PFSK-1 (cell line): Measurements from ENCODE around the gene UBQLN2.

Experiments
- FOXP2 ChIP-seq: optimal IDR thresholded peaks from 2 replicates; pipeline ENCODE3; 2011; ENCODE audit warnings: borderline replicate concordance, control low read depth, inconsistent platforms; ENCODE audit not compliant: insufficient read depth; ENCODE audit errors: extremely low read length, extremely low read depth
- POLR2AphosphoS5 ChIP-seq: IDR thresholded peaks from 2 replicates; pipeline ENCODE4 v1.6.1; 2012; ENCODE audit warnings: low read depth, mild to moderate bottlenecking, control low read depth, low read length, moderate library complexity
- SIN3A ChIP-seq: IDR thresholded peaks from 2 replicates; pipeline ENCODE4 v1.6.1; 2012; ENCODE audit warnings: mild to moderate bottlenecking, low read length, moderate library complexity, borderline replicate concordance; ENCODE audit not compliant: insufficient read depth
- TAF1 ChIP-seq: IDR thresholded peaks from 2 replicates; pipeline ENCODE4 v1.6.1; 2012; ENCODE audit warnings: low read length, control low read depth, borderline replicate concordance; ENCODE audit not compliant: insufficient read depth
- TF ChIP-seq, protein P1 (sequence below), 2 experiments: IDR thresholded peaks; 2 replicates each; pipeline versions ENCODE4 v1.6.1 to v1.8.0; 2011 to 2012; ENCODE audit warnings: low read depth in 2 of 2, low read length in 2 of 2, control low read depth in 1 of 2, inconsistent platforms in 1 of 2, mild to moderate bottlenecking in 1 of 2, moderate library complexity in 1 of 2; ENCODE audit not compliant: insufficient read depth in 1 of 2

DNA sequence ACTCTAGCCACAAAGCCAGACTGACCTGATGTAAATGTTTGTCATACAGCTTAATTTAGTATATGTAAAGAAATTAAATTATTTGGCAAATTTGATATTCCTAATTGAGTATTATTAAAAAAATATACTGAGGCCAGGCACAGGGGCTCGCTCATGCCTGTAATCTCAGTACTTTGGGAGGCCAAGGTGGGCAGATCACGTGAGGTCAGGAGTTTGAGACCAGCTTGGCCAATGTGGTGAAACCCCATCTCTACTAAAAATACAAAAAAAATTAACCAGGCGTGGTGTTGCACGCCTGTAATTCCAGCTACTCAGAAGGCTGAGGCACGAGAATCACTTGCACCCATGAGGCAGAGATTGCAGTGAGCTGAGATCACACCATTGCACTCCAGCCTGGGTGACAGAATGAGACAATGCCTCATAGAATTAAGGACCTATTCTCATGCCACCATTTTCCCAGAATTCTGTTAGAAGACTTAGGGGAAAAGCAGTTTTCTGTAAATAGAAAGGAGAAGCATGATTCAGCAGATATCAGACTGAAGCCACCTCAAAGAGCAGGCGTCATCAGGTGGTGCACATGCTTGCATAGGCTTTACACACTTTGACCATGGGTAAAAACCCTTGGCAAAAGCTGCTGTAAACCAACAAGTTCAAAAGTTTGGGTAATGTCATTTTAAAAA is 6.1 kb downstream of the UBQLN2 start:
- TF ChIP-seq, protein P1, sequence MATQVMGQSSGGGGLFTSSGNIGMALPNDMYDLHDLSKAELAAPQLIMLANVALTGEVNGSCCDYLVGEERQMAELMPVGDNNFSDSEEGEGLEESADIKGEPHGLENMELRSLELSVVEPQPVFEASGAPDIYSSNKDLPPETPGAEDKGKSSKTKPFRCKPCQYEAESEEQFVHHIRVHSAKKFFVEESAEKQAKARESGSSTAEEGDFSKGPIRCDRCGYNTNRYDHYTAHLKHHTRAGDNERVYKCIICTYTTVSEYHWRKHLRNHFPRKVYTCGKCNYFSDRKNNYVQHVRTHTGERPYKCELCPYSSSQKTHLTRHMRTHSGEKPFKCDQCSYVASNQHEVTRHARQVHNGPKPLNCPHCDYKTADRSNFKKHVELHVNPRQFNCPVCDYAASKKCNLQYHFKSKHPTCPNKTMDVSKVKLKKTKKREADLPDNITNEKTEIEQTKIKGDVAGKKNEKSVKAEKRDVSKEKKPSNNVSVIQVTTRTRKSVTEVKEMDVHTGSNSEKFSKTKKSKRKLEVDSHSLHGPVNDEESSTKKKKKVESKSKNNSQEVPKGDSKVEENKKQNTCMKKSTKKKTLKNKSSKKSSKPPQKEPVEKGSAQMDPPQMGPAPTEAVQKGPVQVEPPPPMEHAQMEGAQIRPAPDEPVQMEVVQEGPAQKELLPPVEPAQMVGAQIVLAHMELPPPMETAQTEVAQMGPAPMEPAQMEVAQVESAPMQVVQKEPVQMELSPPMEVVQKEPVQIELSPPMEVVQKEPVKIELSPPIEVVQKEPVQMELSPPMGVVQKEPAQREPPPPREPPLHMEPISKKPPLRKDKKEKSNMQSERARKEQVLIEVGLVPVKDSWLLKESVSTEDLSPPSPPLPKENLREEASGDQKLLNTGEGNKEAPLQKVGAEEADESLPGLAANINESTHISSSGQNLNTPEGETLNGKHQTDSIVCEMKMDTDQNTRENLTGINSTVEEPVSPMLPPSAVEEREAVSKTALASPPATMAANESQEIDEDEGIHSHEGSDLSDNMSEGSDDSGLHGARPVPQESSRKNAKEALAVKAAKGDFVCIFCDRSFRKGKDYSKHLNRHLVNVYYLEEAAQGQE (IDR thresholded peaks at IDR 0.05; ENCODE audit: insufficient read depth in 1 of 2, low read depth in 2 of 2, low read length in 2 of 2): no peak
- TF ChIP-seq POLR2AphosphoS5: no peak
- no peak for TF ChIP-seq SIN3A
- no peak for TF ChIP-seq TAF1
- TF ChIP-seq FOXP2: no peak
